ENCODE results near the gene GM2A. TPM values are rescaled to one million over a fixed set of nuclear protein-coding genes. Genes with fewer than 3 reads are reported as not detected.

GM2A gene
- total and polyA plus RNA-seq, 2 of the 13 experiments (the other 11 are each of a cell fraction or from before 2014, with no cell fraction given), result 14.6 to 29.6 TPM

DNA sequence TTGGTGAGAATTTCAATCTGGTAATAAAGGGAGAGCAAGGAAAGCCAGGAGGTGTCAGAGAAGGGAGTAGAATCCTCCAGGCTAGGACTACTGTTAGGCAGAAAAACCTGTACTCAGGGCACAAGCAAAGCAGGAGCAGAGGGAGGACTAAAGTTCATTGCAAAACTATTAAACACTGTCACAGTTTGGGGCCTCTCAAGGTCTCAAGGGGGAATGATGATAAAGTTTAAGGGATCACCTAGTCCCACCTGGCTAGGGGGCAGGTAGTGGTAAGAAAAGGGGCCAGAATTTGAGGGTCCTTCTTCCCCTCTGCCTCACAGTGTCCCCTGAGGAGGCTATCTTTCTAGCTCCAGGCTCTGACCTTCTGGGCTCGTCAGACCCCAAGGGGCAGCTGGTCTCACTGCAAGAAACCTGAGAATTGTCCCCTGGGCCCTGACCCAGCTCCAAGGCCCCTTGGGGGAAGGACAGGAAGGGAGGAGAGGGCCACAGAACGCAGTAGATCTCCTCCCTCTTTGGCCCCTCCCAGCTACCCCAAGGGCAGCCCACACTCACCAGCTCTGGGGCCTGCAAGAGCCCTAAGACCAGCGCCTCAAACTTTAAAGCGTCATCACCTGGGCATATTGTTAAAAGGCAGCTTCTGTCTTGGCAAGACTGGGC, 30.1 kb upstream of the GM2A start (continued):
- TF ChIP-seq ZSCAN30 (CRISPR knock-in tag; IDR thresholded peaks at IDR 0.05), result no peak
- TF ChIP-seq, protein P1, sequence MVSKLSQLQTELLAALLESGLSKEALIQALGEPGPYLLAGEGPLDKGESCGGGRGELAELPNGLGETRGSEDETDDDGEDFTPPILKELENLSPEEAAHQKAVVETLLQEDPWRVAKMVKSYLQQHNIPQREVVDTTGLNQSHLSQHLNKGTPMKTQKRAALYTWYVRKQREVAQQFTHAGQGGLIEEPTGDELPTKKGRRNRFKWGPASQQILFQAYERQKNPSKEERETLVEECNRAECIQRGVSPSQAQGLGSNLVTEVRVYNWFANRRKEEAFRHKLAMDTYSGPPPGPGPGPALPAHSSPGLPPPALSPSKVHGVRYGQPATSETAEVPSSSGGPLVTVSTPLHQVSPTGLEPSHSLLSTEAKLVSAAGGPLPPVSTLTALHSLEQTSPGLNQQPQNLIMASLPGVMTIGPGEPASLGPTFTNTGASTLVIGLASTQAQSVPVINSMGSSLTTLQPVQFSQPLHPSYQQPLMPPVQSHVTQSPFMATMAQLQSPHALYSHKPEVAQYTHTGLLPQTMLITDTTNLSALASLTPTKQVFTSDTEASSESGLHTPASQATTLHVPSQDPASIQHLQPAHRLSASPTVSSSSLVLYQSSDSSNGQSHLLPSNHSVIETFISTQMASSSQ (IDR thresholded peaks at IDR 0.05; ENCODE audit: low read depth), result no peak
- TF ChIP-seq, protein P1 (CRISPR knock-in tag; IDR thresholded peaks at IDR 0.05; ENCODE audit: borderline replicate concordance), result no peak
- TF ChIP-seq TBX2 (CRISPR knock-in tag; IDR thresholded peaks at IDR 0.05; ENCODE audit: borderline replicate concordance), result peak; percentile 33
- no peak for TF ChIP-seq ZC3H13 (CRISPR knock-in tag; IDR thresholded peaks at IDR 0.05)
- no peak for TF ChIP-seq SCMH1 (CRISPR knock-in tag; IDR thresholded peaks at IDR 0.05; ENCODE audit: borderline replicate concordance)
- TF ChIP-seq, protein P2, sequence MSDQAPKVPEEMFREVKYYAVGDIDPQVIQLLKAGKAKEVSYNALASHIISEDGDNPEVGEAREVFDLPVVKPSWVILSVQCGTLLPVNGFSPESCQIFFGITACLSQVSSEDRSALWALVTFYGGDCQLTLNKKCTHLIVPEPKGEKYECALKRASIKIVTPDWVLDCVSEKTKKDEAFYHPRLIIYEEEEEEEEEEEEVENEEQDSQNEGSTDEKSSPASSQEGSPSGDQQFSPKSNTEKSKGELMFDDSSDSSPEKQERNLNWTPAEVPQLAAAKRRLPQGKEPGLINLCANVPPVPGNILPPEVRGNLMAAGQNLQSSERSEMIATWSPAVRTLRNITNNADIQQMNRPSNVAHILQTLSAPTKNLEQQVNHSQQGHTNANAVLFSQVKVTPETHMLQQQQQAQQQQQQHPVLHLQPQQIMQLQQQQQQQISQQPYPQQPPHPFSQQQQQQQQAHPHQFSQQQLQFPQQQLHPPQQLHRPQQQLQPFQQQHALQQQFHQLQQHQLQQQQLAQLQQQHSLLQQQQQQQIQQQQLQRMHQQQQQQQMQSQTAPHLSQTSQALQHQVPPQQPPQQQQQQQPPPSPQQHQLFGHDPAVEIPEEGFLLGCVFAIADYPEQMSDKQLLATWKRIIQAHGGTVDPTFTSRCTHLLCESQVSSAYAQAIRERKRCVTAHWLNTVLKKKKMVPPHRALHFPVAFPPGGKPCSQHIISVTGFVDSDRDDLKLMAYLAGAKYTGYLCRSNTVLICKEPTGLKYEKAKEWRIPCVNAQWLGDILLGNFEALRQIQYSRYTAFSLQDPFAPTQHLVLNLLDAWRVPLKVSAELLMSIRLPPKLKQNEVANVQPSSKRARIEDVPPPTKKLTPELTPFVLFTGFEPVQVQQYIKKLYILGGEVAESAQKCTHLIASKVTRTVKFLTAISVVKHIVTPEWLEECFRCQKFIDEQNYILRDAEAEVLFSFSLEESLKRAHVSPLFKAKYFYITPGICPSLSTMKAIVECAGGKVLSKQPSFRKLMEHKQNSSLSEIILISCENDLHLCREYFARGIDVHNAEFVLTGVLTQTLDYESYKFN (CRISPR knock-in tag; conservative IDR thresholded peaks at IDR 0.05), result peak; percentile 43; the same call in 1 of the 2 replicates
- TF ChIP-seq SMYD3 (CRISPR knock-in tag; IDR thresholded peaks at IDR 0.05), result no peak
- TF ChIP-seq XBP1 (CRISPR knock-in tag; IDR thresholded peaks at IDR 0.05), result no peak
- TF ChIP-seq, protein P3, sequence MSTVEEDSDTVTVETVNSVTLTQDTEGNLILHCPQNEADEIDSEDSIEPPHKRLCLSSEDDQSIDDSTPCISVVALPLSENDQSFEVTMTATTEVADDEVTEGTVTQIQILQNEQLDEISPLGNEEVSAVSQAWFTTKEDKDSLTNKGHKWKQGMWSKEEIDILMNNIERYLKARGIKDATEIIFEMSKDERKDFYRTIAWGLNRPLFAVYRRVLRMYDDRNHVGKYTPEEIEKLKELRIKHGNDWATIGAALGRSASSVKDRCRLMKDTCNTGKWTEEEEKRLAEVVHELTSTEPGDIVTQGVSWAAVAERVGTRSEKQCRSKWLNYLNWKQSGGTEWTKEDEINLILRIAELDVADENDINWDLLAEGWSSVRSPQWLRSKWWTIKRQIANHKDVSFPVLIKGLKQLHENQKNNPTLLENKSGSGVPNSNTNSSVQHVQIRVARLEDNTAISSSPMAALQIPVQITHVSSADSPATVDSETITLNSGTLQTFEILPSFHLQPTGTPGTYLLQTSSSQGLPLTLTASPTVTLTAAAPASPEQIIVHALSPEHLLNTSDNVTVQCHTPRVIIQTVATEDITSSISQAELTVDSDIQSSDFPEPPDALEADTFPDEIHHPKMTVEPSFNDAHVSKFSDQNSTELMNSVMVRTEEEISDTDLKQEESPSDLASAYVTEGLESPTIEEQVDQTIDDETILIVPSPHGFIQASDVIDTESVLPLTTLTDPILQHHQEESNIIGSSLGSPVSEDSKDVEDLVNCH (CRISPR knock-in tag; IDR thresholded peaks at IDR 0.05), result no peak
- TF ChIP-seq NR1H2 (CRISPR knock-in tag; IDR thresholded peaks at IDR 0.05; ENCODE audit: borderline replicate concordance, low read depth), result no peak
